IMR-90 (cell line): ENCODE results near the gene SEPHS1. TPM values are rescaled to one million over a fixed set of nuclear protein-coding genes. Genes with fewer than 3 reads are reported as not detected.

Experiments used
- ATAC-seq: fragments of 200-7000 bp; cut with Tn5 transposase; 2 replicates; pipeline ENCODE4 v1.9.1; 2020; ENCODE audit warnings: low read depth, mild to moderate bottlenecking, moderate library complexity
- BruUV-seq: library from RNA; stranded (reverse); fragments of 400-500 nt; replicated peaks from 2 replicates; lab custom pipeline; 2021; lab: Mats Ljungman, UMichigan
- CTCF ChIA-PET: fragments of 300-600 bp; formaldehyde crosslinking; extraction: SDS; loops from one replicate; lab custom pipeline; 2021; ENCODE audit warnings: antibody characterized with exemption; lab: Yijun Ruan, JAX
- POLR2A ChIA-PET: fragments of 300-600 bp; sonication (Branson Sonifier 250); formaldehyde crosslinking; loops from one replicate; lab custom pipeline; 2022; ENCODE audit warnings: antibody characterized with exemption; ENCODE audit not compliant: unreplicated experiment; lab: Charles Lee
- DNase-seq: peaks from one replicate; pipeline ENCODE4 v3.0.0; 2013
- H2AFZ ChIP-seq: replicated peaks from 2 replicates; pipeline ENCODE3; 2013; ENCODE audit warnings: low read length, mild to moderate bottlenecking; ENCODE audit not compliant: poor library complexity
- H2AK5ac ChIP-seq: 2 replicates; pipeline ENCODE4 v1.6.1; 2013; ENCODE audit warnings: low read depth, low read length, inconsistent platforms
- H2AK9ac ChIP-seq: replicated peaks from 2 replicates; pipeline ENCODE3; 2013; ENCODE audit warnings: mild to moderate bottlenecking, low read depth, low read length, moderate library complexity; ENCODE audit not compliant: poor library complexity
- H2BK120ac ChIP-seq: 2 replicates; pipeline ENCODE4 v1.6.1; 2013; ENCODE audit warnings: low read depth, low read length, inconsistent platforms
- H2BK15ac ChIP-seq: 3 replicates; pipeline ENCODE4 v1.6.1; 2013; ENCODE audit warnings: low read depth, low read length, inconsistent platforms
- H2BK20ac ChIP-seq: 2 replicates; pipeline ENCODE4 v1.6.1; 2013; ENCODE audit warnings: low read depth, mild to moderate bottlenecking, inconsistent platforms, low read length, moderate library complexity
- H2BK5ac ChIP-seq: 2 replicates; pipeline ENCODE4 v1.6.1; 2013; ENCODE audit warnings: mild to moderate bottlenecking, low read depth, low read length, inconsistent platforms; ENCODE audit not compliant: poor library complexity, severe bottlenecking
- H3K14ac ChIP-seq: replicated peaks from 2 replicates; pipeline ENCODE4 v1.6.1; 2013; ENCODE audit warnings: low read depth, low read length, inconsistent platforms
- H3K18ac ChIP-seq: 2 replicates; pipeline ENCODE4 v1.6.1; 2013; ENCODE audit warnings: low read depth, low read length, control low read depth
- H3K23ac ChIP-seq: 2 replicates; pipeline ENCODE4 v1.6.1; 2013; ENCODE audit warnings: low read depth, low read length, inconsistent platforms
- H3K27ac ChIP-seq: 2 replicates; pipeline ENCODE4 v1.5.1; 2013; ENCODE audit warnings: mild to moderate bottlenecking, control low read depth, low read length; ENCODE audit not compliant: insufficient read depth
- H3K27me3 ChIP-seq: 2 replicates; pipeline ENCODE4 v1.6.1; 2013; ENCODE audit warnings: low read length; ENCODE audit not compliant: control insufficient read depth, insufficient read depth
- H3K36me3 ChIP-seq: 2 replicates; pipeline ENCODE4 v1.6.1; 2013; ENCODE audit warnings: low read length, mixed read lengths; ENCODE audit not compliant: control insufficient read depth, insufficient read depth
- H3K4ac ChIP-seq: 2 replicates; pipeline ENCODE4 v1.6.1; 2013; ENCODE audit warnings: low read depth, low read length, inconsistent platforms
- H3K4me1 ChIP-seq: 2 replicates; pipeline ENCODE4 v1.6.1; 2013; ENCODE audit warnings: low read length, mixed read lengths; ENCODE audit not compliant: control insufficient read depth, insufficient read depth
- H3K4me2 ChIP-seq: 2 replicates; pipeline ENCODE4 v1.6.1; 2013; ENCODE audit warnings: low read depth, mild to moderate bottlenecking, control low read depth, low read length, moderate library complexity
- H3K4me3 ChIP-seq: 2 replicates; pipeline ENCODE4 v1.5.1; 2013; ENCODE audit warnings: low read depth, mild to moderate bottlenecking, control low read depth, low read length, moderate library complexity; ENCODE audit not compliant: insufficient read depth
- H3K56ac ChIP-seq: 2 replicates; pipeline ENCODE4 v1.6.1; 2013; ENCODE audit warnings: low read length, inconsistent platforms; ENCODE audit not compliant: insufficient read depth; ENCODE audit errors: extremely low read depth
- H3K79me1 ChIP-seq, 2 experiments: 2 replicates each; pipeline ENCODE4 v1.6.1; 2013; ENCODE audit warnings: low read length in 2 of 2, inconsistent platforms in 1 of 2, low read depth in 1 of 2
- H3K9ac ChIP-seq: 2 replicates; pipeline ENCODE4 v1.6.1; 2013; ENCODE audit warnings: low read depth, low read length, control low read depth
- H3K9me1 ChIP-seq: 2 replicates; pipeline ENCODE4 v1.6.1; 2013; ENCODE audit warnings: low read length, inconsistent platforms; ENCODE audit not compliant: insufficient read depth
- H3K9me3 ChIP-seq: 2 replicates; pipeline ENCODE4 v1.6.1; 2013; ENCODE audit warnings: low read length; ENCODE audit not compliant: control insufficient read depth, insufficient read depth
- H4K20me1 ChIP-seq: 2 replicates; pipeline ENCODE4 v1.6.1; 2013; ENCODE audit warnings: low read length, inconsistent platforms; ENCODE audit not compliant: insufficient read depth
- H4K5ac ChIP-seq: 2 replicates; pipeline ENCODE4 v1.6.1; 2013; ENCODE audit warnings: mild to moderate bottlenecking, low read depth, low read length, control low read depth
- H4K8ac ChIP-seq, 2 experiments: 2 replicates each; pipeline ENCODE4 v1.6.1; 2013; ENCODE audit warnings: low read depth in 2 of 2, low read length in 2 of 2, control low read depth in 1 of 2, inconsistent platforms in 1 of 2
- H4K91ac ChIP-seq: 2 replicates; pipeline ENCODE4 v1.6.1; 2013; ENCODE audit warnings: low read depth, low read length, inconsistent platforms; ENCODE audit not compliant: insufficient read depth
- BHLHE40 ChIP-seq: fragments of 150-350 bp; IDR thresholded peaks from 2 replicates; pipeline ENCODE4 v1.6.1; 2016; ENCODE audit warnings: mild to moderate bottlenecking, low read depth, low read length
- CEBPB ChIP-seq: IDR thresholded peaks from 2 replicates; pipeline ENCODE4 v1.6.1; 2012; ENCODE audit warnings: low read depth, low read length, improper control_type of control experiment
- CHD1 ChIP-seq: IDR thresholded peaks from 2 replicates; pipeline ENCODE4 v1.6.1; 2012; ENCODE audit warnings: low read depth, low read length, improper control_type of control experiment
- FOS ChIP-seq: fragments of 150-350 bp; IDR thresholded peaks from 2 replicates; pipeline ENCODE4 v1.6.1; 2016; ENCODE audit warnings: low read depth, low read length
- MAFK ChIP-seq: IDR thresholded peaks from 2 replicates; pipeline ENCODE4 v1.6.1; 2012; ENCODE audit warnings: low read depth, low read length, improper control_type of control experiment
- MAZ ChIP-seq: IDR thresholded peaks from 2 replicates; pipeline ENCODE4 v1.6.1; 2012; ENCODE audit warnings: low read depth, mild to moderate bottlenecking, low read length, improper control_type of control experiment, moderate library complexity, borderline replicate concordance
- MXI1 ChIP-seq: IDR thresholded peaks from 2 replicates; pipeline ENCODE4 v1.6.1; 2012; ENCODE audit warnings: low read depth, mild to moderate bottlenecking, low read length, moderate library complexity, borderline replicate concordance
- NFE2L2 ChIP-seq: fragments of 150-350 bp; IDR thresholded peaks from 2 replicates; pipeline ENCODE4 v1.6.1; 2016; ENCODE audit warnings: low read depth, mild to moderate bottlenecking, low read length
- POLR2A ChIP-seq: IDR thresholded peaks from 2 replicates; pipeline ENCODE4 v1.6.1; 2012; ENCODE audit warnings: mild to moderate bottlenecking, low read depth, low read length
- RAD21 ChIP-seq: IDR thresholded peaks from 2 replicates; pipeline ENCODE4 v1.6.1; 2012; ENCODE audit warnings: low read length, improper control_type of control experiment
- RCOR1 ChIP-seq: IDR thresholded peaks from 2 replicates; pipeline ENCODE4 v1.6.1; 2012; ENCODE audit warnings: mild to moderate bottlenecking, low read length, improper control_type of control experiment; ENCODE audit not compliant: insufficient replicate concordance
- RFX5 ChIP-seq: IDR thresholded peaks from 2 replicates; pipeline ENCODE4 v1.8.0; 2012; ENCODE audit warnings: low read depth, mild to moderate bottlenecking, low read length, moderate library complexity
- SMC3 ChIP-seq: fragments of 150-350 bp; IDR thresholded peaks from 2 replicates; pipeline ENCODE4 v1.6.1; 2016; ENCODE audit warnings: low read depth, mild to moderate bottlenecking, antibody characterized with exemption, low read length, moderate library complexity
- WGBS, 2 experiments: methylation state at CpG; one replicate each; pipeline versions ENCODE4 v1.1.5 to v1.1.7; 2013; ENCODE audit warnings: missing lambda C conversion rate in 2 of 2; ENCODE audit not compliant: insufficient read length in 1 of 2; ENCODE audit errors: extremely low coverage in 2 of 2; 5-methylcytosine and 5-hydroxymethylcytosine counted together
- dilution Hi-C: fragments of 300-500 bp; cut with HindIII; formaldehyde crosslinking; loops from one replicate; pipeline ENCODE4 v1.14.3; 2018; ENCODE audit warnings: low sequenced_read_pairs; ENCODE audit not compliant: unreplicated experiment
- in situ Hi-C: fragments of 300-500 bp; cut with MboI; formaldehyde crosslinking; loops from 3 replicates; pipeline ENCODE4 v1.14.3; 2019; ENCODE audit warnings: low sequenced_read_pairs, inconsistent platforms, mixed read lengths
- intact Hi-C: fragments of 100-400 bp; cut with micrococcal nuclease; formaldehyde crosslinking; loops from 2 replicates; pipeline ENCODE4 v1.10.0; 2022
- polyA plus RNA-seq, 3 experiments: library from polyadenylated mRNA; depleted of rRNA; stranded (reverse); fragments of >200 nt; gene quantifications; 2 replicates each; pipeline ENCODE4 v1.2.3, GENCODE V29; 2012; ENCODE audit warnings: low replicate concordance in 1 of 3
- total RNA-seq: library from RNA; depleted of rRNA; stranded (reverse); fragments of >200 nt; gene quantifications from 2 replicates; pipeline ENCODE4 v1.2.3, GENCODE V29; 2012
- TF ChIP-seq, protein P1 (sequence below): fragments of 150-350 bp; IDR thresholded peaks from 2 replicates; pipeline ENCODE4 v1.6.1; 2017; ENCODE audit warnings: mild to moderate bottlenecking, antibody characterized with exemption, low read length, low read depth
- TF ChIP-seq, protein P2 (sequence below): fragments of 150-350 bp; IDR thresholded peaks from 2 replicates; pipeline ENCODE4 v1.6.1; 2016; ENCODE audit warnings: low read depth, mild to moderate bottlenecking, low read length, moderate library complexity, borderline replicate concordance
- TF ChIP-seq, protein P3 (sequence below): conservative IDR thresholded peaks from 2 replicates; pipeline ENCODE4 v1.5.1; 2012; ENCODE audit warnings: mild to moderate bottlenecking, low read depth, low read length, improper control_type of control experiment

Gene SEPHS1
- total and polyA plus RNA-seq, 2 of the 4 experiments (the other 2 are of a cell fraction), result 39.4 to 69.4 TPM

DNA sequence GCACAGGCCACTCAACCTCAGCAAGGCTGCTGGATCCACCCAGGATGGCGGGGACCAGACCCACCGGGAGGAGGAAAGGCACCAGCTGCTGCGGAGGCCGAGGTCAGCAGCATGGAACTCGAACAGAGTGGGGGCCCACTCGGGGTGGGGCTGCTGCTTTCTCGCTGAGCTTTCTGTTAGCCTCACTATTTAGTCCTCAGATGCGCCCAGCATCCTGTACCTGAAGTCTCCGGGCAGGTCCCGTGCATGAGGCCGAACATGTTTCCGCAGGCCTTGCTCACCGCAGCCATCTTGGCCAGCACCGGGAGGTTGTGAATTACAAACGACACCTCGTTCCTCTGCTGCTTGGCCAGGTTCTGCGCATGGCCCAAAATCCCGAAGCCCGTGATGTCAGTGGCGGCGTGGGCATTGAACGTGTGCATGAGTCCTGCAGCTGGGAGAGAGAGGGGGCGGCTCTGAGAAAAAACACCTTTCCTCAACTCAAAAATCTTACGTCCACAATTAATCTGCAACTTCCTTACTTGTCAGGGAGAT, 25.4 kb downstream of the SEPHS1 start:
- BruUV-seq, result no TSS peak
- Histone ChIP-seq H3K9me3 (no peaks in the 10 kb centered on the region), H3K9me1 (no peaks in the 10 kb centered on the region), H2AK9ac (no peak overlapping the region), H3K56ac (no peak overlapping the region), H3K4me3 (no peak overlapping the region), H4K5ac (no peak overlapping the region), H3K36me3 (peaks cover 39% of the 10 kb centered on the region), H3K9ac (no peak overlapping the region), H2BK120ac (no peak overlapping the region), H3K23ac (no peak overlapping the region), H2AK5ac (no peak overlapping the region), H2BK15ac (no peak overlapping the region), H3K79me1 (no peaks in the 10 kb centered on the region; a peak in 1 of 4 replicates), H3K4ac (no peak overlapping the region), H3K4me1 (no peaks in the 10 kb centered on the region), H2BK5ac (no peak overlapping the region), H2AFZ (no peak overlapping the region), H3K27me3 (no peaks in the 10 kb centered on the region), H4K8ac (no peak overlapping the region), H3K27ac (no peak overlapping the region), H4K20me1 (no peaks in the 10 kb centered on the region), H4K91ac (no peak overlapping the region), H2BK20ac (no peak overlapping the region), H3K14ac (no peak overlapping the region), H3K18ac (no peak overlapping the region), H3K4me2 (no peak overlapping the region)
- WGBS, 2 experiments, result 99% methylated on average over 8 of the region's 24 CpGs; no CpG with 5 or more reads in 1 of the 2 experiments
- DNase-seq (no peak), ATAC-seq (no peak)
- POLR2A ChIA-PET, result no interaction called here
- CTCF ChIA-PET, result no interaction called here
- dilution Hi-C loops (no loop called here), intact Hi-C loops (no loop called here), in situ Hi-C loops (no loop called here)
- TF ChIP-seq CEBPB, result no peak
- TF ChIP-seq, protein P1, sequence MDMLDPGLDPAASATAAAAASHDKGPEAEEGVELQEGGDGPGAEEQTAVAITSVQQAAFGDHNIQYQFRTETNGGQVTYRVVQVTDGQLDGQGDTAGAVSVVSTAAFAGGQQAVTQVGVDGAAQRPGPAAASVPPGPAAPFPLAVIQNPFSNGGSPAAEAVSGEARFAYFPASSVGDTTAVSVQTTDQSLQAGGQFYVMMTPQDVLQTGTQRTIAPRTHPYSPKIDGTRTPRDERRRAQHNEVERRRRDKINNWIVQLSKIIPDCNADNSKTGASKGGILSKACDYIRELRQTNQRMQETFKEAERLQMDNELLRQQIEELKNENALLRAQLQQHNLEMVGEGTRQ, result no peak
- TF ChIP-seq CHD1, result no peak
- TF ChIP-seq MXI1, result no peak
- TF ChIP-seq RAD21, result no peak
- no peak for TF ChIP-seq FOS
- TF ChIP-seq NFE2L2, result no peak
- TF ChIP-seq, protein P2, sequence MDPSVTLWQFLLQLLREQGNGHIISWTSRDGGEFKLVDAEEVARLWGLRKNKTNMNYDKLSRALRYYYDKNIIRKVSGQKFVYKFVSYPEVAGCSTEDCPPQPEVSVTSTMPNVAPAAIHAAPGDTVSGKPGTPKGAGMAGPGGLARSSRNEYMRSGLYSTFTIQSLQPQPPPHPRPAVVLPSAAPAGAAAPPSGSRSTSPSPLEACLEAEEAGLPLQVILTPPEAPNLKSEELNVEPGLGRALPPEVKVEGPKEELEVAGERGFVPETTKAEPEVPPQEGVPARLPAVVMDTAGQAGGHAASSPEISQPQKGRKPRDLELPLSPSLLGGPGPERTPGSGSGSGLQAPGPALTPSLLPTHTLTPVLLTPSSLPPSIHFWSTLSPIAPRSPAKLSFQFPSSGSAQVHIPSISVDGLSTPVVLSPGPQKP, result no peak
- no peak for TF ChIP-seq RCOR1
- TF ChIP-seq RFX5, result no peak
- TF ChIP-seq BHLHE40, result no peak
- no peak for TF ChIP-seq SMC3
- no peak for TF ChIP-seq MAFK
- no peak for TF ChIP-seq MAZ
- TF ChIP-seq, protein P3, sequence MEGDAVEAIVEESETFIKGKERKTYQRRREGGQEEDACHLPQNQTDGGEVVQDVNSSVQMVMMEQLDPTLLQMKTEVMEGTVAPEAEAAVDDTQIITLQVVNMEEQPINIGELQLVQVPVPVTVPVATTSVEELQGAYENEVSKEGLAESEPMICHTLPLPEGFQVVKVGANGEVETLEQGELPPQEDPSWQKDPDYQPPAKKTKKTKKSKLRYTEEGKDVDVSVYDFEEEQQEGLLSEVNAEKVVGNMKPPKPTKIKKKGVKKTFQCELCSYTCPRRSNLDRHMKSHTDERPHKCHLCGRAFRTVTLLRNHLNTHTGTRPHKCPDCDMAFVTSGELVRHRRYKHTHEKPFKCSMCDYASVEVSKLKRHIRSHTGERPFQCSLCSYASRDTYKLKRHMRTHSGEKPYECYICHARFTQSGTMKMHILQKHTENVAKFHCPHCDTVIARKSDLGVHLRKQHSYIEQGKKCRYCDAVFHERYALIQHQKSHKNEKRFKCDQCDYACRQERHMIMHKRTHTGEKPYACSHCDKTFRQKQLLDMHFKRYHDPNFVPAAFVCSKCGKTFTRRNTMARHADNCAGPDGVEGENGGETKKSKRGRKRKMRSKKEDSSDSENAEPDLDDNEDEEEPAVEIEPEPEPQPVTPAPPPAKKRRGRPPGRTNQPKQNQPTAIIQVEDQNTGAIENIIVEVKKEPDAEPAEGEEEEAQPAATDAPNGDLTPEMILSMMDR, result no peak
- no peak for TF ChIP-seq POLR2A
